Esophagus muscularis mucosa (tissue), 2 donors: ENCODE data around the gene PLA2G4B.

Experiments
- EP300 ChIP-seq: sonication (generic); formaldehyde crosslinking; IDR thresholded peaks from one replicate; pipeline ENCODE4 v1.6.1; 2017; ENCODE audit warnings: antibody characterized with exemption
- POLR2A ChIP-seq: fragments of 450-650 bp; IDR thresholded peaks from one replicate; pipeline ENCODE4 v1.6.1; 2017; ENCODE audit warnings: antibody characterized with exemption, moderate library complexity, mild to moderate bottlenecking, low read depth

GRCh38 chr15:41872166-41872747 is 33.6 kb downstream of the PLA2G4B start:
- TF ChIP-seq POLR2A: no peak
- TF ChIP-seq EP300: no peak
